Gastrocnemius medialis (tissue), 4 donors: Measurements from ENCODE around the gene HPS1. TPM values are rescaled to one million over a fixed set of nuclear protein-coding genes. Genes with fewer than 3 reads are reported as not detected.

Experiments used
- ATAC-seq, 2 donors: fragments of 150-250 bp; one replicate each; pipeline ENCODE4 v1.9.1; 2016
- DNase-seq, 2 donors: peaks; one replicate each; pipeline ENCODE4 v3.0.0-alpha.2; 2019
- H3K27ac ChIP-seq, 4 donors: fragments of 200-600 bp; sonication (generic); 1 replicate in 1 of 4; 2 replicates in 3 of 4; pipeline ENCODE4 v1.5.1; 2016 to 2018; ENCODE audit warnings: mild to moderate bottlenecking in 2 of 4, moderate library complexity in 1 of 4
- H3K27me3 ChIP-seq, 3 donors: fragments of 200-600 bp; sonication (generic) in 2 of 3; 1 replicate in 1 of 3; 2 replicates in 2 of 3; pipeline versions ENCODE4 v1.5.1 to v1.6.0; 2016 to 2019; ENCODE audit warnings: mild to moderate bottlenecking in 1 of 3, moderate library complexity in 1 of 3
- H3K36me3 ChIP-seq, 2 donors: fragments of 200-600 bp; sonication (generic) in 1 of 2; one replicate each; pipeline ENCODE4 v1.5.1; 2017 to 2018
- H3K4me1 ChIP-seq, 2 donors: fragments of 200-600 bp; sonication (generic) in 1 of 2; one replicate each; pipeline ENCODE4 v1.5.1; 2016 to 2017; ENCODE audit warnings: mild to moderate bottlenecking in 2 of 2
- H3K4me3 ChIP-seq, 4 donors: fragments of 200-600 bp; sonication (generic) in 3 of 4; 1 replicate in 1 of 4; 2 replicates in 3 of 4; pipeline ENCODE4 v1.5.1; 2016 to 2019; ENCODE audit warnings: mild to moderate bottlenecking in 2 of 4
- H3K9me3 ChIP-seq, 3 donors: fragments of 200-600 bp; sonication (generic) in 2 of 3; 1 replicate in 1 of 3; 2 replicates in 2 of 3; pipeline ENCODE4 v1.5.1; 2016 to 2019
- POLR2A ChIP-seq, 2 donors: fragments of 450-650 bp; IDR thresholded peaks; one replicate each; pipeline ENCODE4 v1.6.1; 2017; ENCODE audit warnings: antibody characterized with exemption in 2 of 2, mild to moderate bottlenecking in 2 of 2, moderate library complexity in 2 of 2
- in situ Hi-C, 4 donors: fragments of 200-750 bp; cut with MboI; loops; one replicate each; pipeline versions ENCODE4 v1.15.0 to v1.8.0; 2017; ENCODE audit warnings: low sequenced_read_pairs in 4 of 4
- intact Hi-C: fragments of 100-400 bp; cut with DNase I; formaldehyde crosslinking; loops from one replicate; pipeline ENCODE4 v1.15.1; 2023; ENCODE audit warnings: low total_unique reads
- total RNA-seq, 4 donors: library from RNA; depleted of rRNA; stranded (reverse); fragments of >200 nt; gene quantifications; one replicate each; pipeline versions ENCODE4 v1.1.0 to v1.2.3, GENCODE V29; 2016
- TF ChIP-seq, protein P1 (sequence below), 5 experiments: fragments of 450-650 bp in 3 of 5; fragments of 200-600 bp in 2 of 5; sonication (generic) in 2 of 5; IDR thresholded peaks in 4 of 5; conservative IDR thresholded peaks in 1 of 5; 1 replicate in 4 of 5; 2 replicates in 1 of 5; pipeline ENCODE4 v1.5.1; 2016 to 2019; ENCODE audit warnings: antibody characterized with exemption in 5 of 5, mild to moderate bottlenecking in 3 of 5, moderate library complexity in 3 of 5

Gene HPS1
- total RNA-seq, 4 donors from 2014 or later, result 10.6 to 26.0 (median 18.3) TPM

DNA sequence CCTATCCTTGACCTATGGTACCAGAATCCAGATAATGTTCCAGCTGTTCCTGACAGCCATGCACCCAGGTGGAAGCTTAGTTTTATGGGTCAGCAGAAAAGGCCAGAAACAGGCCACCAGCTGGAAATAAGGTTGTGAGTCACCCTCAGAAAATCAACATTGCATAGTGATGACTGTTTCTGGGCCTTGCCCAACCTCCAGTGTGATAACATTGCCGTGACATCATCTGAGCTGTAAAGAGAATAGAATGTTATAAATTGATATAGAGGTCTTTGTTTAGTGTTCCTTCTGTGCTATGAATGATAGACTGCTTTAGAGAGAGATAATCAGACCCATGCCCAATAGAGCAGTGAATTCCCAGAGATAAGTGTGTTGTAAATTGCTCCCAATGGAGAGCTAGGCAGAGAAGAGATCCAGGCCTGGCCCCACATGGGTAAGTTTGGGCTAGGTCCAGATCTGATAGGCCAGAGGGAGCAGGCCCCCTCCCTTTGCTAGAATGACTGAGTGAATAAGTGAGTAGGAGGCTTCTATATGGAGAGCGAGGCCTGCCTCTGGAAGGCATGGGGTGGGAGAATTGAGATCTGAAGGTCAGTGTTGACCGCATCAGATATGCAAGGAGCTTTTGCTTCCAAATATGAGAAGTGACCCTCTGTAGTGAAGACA lies 14.2 kb upstream of the HPS1 start:
- ATAC-seq, result peak; percentile 93 to 97
- Histone ChIP-seq H3K36me3 (no peaks in the 10 kb centered on the region), H3K4me1 (peaks cover 0 to 6% of the 10 kb centered on the region in 2 donors), H3K9me3 (no peaks in the 10 kb centered on the region), H3K27ac (no peak overlapping the region), H3K27me3 (peaks cover 0 to 4% (median 0%) of the 10 kb centered on the region in 3 donors), H3K4me3 (no peak overlapping the region)
- intact Hi-C loops, result no loop called here
- peak; percentile 23 to 45 for DNase-seq
- TF ChIP-seq, protein P1, sequence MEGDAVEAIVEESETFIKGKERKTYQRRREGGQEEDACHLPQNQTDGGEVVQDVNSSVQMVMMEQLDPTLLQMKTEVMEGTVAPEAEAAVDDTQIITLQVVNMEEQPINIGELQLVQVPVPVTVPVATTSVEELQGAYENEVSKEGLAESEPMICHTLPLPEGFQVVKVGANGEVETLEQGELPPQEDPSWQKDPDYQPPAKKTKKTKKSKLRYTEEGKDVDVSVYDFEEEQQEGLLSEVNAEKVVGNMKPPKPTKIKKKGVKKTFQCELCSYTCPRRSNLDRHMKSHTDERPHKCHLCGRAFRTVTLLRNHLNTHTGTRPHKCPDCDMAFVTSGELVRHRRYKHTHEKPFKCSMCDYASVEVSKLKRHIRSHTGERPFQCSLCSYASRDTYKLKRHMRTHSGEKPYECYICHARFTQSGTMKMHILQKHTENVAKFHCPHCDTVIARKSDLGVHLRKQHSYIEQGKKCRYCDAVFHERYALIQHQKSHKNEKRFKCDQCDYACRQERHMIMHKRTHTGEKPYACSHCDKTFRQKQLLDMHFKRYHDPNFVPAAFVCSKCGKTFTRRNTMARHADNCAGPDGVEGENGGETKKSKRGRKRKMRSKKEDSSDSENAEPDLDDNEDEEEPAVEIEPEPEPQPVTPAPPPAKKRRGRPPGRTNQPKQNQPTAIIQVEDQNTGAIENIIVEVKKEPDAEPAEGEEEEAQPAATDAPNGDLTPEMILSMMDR (IDR thresholded peaks at IDR 0.05 in 4 of 5, conservative IDR thresholded peaks at IDR 0.05 in 1 of 5), result no peak
- TF ChIP-seq POLR2A (IDR thresholded peaks at IDR 0.05), result no peak
- in situ Hi-C loops, result loop anchor here in 1 of 4 donors (10.0 kb wide), 1 partner anchor 784 kb away; no protein-coding TSS in a partner anchor

DNA sequence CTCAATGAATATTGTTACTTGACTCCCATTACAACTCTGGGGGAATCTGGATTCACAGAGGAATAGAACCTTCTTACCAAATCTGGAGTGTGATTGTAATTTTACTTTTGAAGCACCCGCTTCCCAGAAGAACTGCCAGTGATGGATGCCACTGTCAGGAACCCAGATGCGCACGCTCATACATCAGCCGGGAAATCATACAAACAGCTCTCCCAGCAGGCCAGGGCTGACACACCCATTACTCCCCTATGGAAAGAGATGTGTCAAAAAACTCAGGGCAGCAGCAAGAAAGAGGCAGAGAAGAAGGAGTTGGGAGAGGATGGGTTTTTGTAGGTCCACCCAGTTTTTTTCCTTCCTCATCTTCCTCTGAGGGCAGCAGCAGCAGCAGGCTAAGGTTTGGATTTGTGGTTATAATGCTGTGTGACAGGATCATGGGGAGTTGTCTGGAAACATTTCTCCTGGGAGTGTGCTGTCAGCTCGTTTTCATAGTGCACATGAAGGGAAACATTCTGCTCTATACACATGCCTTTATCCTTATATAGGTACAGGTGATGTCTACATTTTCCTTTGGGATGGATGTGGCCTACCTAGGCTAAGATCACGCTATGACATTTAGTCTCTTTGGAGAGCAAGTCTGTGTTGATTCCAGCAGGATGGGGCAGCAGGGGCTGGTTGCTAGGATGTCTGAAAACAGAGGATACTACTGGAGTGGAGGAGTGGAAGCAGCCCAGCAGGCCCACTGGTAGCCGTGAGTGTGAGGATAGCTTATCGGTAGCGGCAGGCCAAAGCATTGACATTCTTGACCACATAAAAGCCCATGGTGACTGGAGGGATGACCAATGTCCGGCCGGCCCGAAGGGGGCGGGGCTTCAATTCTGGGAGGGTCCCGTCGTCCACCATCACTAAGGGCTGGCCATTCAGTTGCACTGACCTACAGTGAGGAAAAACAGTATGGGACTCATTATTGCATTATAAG lies 12.4 kb upstream of the HPS1 start:
- no peak for TF ChIP-seq POLR2A (IDR thresholded peaks at IDR 0.05)
- TF ChIP-seq, protein P1 (IDR thresholded peaks at IDR 0.05 in 4 of 5, conservative IDR thresholded peaks at IDR 0.05 in 1 of 5), result no peak
- intact Hi-C loops, result no loop called here
- ATAC-seq, result no peak
- Histone ChIP-seq H3K27me3 (peaks cover 0 to 4% (median 0%) of the 10 kb centered on the region in 3 donors), H3K36me3 (no peaks in the 10 kb centered on the region), H3K9me3 (no peaks in the 10 kb centered on the region), H3K27ac (no peak overlapping the region), H3K4me3 (no peak overlapping the region), H3K4me1 (peaks cover 0 to 6% of the 10 kb centered on the region in 2 donors)
- in situ Hi-C loops, result no loop called here
- DNase-seq, result no peak

DNA sequence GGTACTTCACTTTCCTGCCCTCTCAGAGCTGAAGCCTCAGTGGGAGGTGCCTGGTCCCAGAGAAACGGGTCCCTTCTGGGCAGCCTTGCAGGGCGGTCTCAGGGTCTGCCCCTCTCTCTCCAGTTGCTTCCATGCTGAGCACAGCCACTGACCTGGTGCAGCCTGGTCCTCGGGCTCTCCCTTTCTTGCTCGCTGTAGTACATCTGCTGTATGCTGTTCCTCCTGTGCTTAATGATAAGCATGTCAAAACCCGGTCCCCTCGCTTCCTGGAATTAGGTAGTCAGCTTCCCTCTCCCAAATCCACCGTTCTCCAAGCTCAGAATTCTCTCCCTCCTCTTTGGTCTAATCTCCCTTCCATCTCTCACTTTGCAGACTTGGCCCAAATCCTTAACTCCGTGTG lies 11.0 kb upstream of the HPS1 start:
- in situ Hi-C loops, result no loop called here
- TF ChIP-seq, protein P1 (IDR thresholded peaks at IDR 0.05 in 4 of 5, conservative IDR thresholded peaks at IDR 0.05 in 1 of 5), result no peak
- TF ChIP-seq POLR2A (IDR thresholded peaks at IDR 0.05), result no peak

DNA sequence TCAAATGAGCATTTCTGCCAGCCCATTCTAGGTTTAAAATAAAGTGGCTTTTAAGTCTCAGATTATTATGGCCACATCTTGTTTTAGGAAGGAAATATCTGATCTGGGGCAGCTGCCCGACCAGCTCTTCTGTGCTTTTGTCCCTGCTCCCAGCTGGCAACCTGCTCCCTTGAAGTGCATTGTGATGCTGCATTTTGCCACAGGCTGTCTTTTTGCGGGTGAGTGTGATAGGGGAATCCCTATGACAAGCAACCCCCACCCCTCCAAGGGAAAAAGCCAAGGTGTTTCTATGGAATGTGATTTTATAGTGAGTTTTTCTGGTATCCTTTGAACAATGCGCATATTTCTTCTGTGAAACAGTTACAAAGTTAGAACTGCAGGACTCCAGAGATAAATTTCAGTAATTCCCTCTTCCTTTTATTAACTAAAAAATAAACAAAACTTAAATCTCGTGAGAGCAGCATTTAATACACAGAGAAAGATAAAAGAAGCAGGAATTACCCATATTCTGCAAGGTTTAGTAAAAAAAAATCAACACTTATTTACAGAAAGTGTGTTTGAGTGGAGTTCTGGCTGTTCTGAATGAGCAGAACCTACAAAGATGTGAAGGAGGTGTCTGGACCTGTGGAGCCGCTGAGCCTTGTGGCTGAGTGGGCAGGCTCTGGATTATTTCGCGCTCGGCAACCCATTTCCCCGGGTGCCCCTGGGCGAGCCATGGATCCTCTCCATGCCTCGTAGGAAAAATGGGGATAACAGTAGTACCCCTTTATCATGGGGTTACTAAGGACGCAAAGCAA lies 10.1 kb upstream of the HPS1 start:
- intact Hi-C loops (no loop called here), in situ Hi-C loops (no loop called here)
- H3K4me1 ChIP-seq, result peaks cover 0 to 6% of the 10 kb centered on the region in 2 donors
- DNase-seq, result no peak
- TF ChIP-seq, protein P1 (IDR thresholded peaks at IDR 0.05 in 4 of 5, conservative IDR thresholded peaks at IDR 0.05 in 1 of 5), result no peak
- no peak for TF ChIP-seq POLR2A (IDR thresholded peaks at IDR 0.05)
- no peaks in the 10 kb centered on the region for H3K36me3 ChIP-seq
- ATAC-seq, result no peak
- H3K27me3 ChIP-seq, result peaks cover 0 to 4% (median 0%) of the 10 kb centered on the region in 3 donors
- no peak overlapping the region for H3K27ac ChIP-seq
- H3K9me3 ChIP-seq, result no peaks in the 10 kb centered on the region
- no peak overlapping the region for H3K4me3 ChIP-seq

More for the DNA sequence above, 11.0 kb upstream of the HPS1 start:
- no peak for DNase-seq
- Histone ChIP-seq H3K36me3 (no peaks in the 10 kb centered on the region), H3K27ac (no peak overlapping the region), H3K9me3 (no peaks in the 10 kb centered on the region), H3K27me3 (peaks cover 0 to 4% (median 0%) of the 10 kb centered on the region in 3 donors), H3K4me1 (peaks cover 0 to 6% of the 10 kb centered on the region in 2 donors), H3K4me3 (no peak overlapping the region)
- intact Hi-C loops, result no loop called here
- no peak for ATAC-seq
